ENCODE results near the gene PER3.

PER3 gene

DNA sequence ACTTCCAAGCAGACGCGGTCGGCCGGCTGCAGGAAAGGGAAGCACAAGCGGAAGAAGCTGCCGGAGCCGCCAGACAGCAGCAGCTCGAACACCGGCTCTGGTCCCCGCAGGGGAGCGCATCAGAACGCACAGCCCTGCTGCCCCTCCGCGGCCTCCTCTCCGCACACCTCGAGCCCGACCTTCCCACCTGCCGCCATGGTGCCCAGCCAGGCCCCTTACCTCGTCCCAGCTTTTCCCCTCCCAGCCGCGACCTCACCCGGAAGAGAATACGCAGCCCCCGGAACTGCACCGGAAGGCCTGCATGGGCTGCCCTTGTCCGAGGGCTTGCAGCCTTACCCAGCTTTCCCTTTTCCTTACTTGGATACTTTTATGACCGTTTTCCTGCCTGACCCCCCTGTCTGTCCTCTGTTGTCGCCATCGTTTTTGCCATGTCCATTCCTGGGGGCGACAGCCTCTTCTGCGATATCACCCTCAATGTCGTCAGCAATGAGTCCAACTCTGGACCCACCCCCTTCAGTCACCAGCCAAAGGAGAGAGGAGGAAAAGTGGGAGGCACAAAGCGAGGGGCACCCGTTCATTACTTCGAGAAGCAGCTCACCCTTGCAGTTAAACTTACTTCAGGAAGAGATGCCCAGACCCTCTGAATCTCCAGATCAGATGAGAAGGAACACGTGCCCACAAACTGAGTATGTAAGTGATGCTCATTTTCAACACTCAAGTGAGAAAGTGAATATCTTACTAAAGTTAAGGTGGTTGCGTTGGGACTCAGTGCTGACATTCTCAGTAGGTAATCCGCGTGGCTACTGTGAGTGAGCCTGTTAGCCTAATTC is 43.2 kb downstream of the PER3 start:
- no peaks in the 10 kb centered on the region for H3K9me3 Mint-ChIP-seq
- no peaks in the 10 kb centered on the region for H3K27me3 Mint-ChIP-seq (ENCODE audit: low read depth)
- TF ChIP-seq, protein P1, sequence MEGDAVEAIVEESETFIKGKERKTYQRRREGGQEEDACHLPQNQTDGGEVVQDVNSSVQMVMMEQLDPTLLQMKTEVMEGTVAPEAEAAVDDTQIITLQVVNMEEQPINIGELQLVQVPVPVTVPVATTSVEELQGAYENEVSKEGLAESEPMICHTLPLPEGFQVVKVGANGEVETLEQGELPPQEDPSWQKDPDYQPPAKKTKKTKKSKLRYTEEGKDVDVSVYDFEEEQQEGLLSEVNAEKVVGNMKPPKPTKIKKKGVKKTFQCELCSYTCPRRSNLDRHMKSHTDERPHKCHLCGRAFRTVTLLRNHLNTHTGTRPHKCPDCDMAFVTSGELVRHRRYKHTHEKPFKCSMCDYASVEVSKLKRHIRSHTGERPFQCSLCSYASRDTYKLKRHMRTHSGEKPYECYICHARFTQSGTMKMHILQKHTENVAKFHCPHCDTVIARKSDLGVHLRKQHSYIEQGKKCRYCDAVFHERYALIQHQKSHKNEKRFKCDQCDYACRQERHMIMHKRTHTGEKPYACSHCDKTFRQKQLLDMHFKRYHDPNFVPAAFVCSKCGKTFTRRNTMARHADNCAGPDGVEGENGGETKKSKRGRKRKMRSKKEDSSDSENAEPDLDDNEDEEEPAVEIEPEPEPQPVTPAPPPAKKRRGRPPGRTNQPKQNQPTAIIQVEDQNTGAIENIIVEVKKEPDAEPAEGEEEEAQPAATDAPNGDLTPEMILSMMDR (IDR thresholded peaks at IDR 0.05; ENCODE audit: unreplicated experiment in 3 of 3) = no peak
- peaks cover 23% of the 10 kb centered on the region for H3K36me3 Mint-ChIP-seq (ENCODE audit: low read depth)
- no peak overlapping the region for H3K27ac Mint-ChIP-seq
- H3K4me1 Mint-ChIP-seq = no peaks in the 10 kb centered on the region
- H3K4me3 Mint-ChIP-seq = no peak overlapping the region

DNA sequence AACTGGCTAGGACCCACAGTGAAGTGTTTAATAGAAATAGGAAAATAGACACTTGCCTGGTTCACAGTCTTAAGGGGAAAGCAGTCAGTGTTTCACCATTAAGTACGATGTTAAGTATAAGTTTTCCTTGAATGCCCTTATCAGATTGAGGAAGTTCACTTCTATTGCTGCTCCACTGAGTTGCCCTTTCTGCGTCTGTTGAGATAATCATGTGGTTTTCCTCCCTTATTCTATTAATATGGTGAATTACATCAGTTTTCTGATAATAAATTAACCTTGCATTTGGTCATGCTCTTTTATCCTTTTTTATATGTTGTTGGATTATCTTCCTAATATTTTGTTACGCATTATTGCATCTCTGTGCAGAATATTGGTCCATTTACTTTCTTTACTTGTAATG is 47.4 kb downstream of the PER3 start:
- peaks cover 4% of the 10 kb centered on the region for H3K9me3 Mint-ChIP-seq
- H3K27me3 Mint-ChIP-seq (ENCODE audit: low read depth) = no peaks in the 10 kb centered on the region
- H3K4me1 Mint-ChIP-seq = no peaks in the 10 kb centered on the region
- TF ChIP-seq, protein P1 (IDR thresholded peaks at IDR 0.05; ENCODE audit: unreplicated experiment in 3 of 3) = no peak
- H3K27ac Mint-ChIP-seq = no peak overlapping the region
- H3K4me3 Mint-ChIP-seq = no peak overlapping the region
- peaks cover 34% of the 10 kb centered on the region for H3K36me3 Mint-ChIP-seq (ENCODE audit: low read depth)

DNA sequence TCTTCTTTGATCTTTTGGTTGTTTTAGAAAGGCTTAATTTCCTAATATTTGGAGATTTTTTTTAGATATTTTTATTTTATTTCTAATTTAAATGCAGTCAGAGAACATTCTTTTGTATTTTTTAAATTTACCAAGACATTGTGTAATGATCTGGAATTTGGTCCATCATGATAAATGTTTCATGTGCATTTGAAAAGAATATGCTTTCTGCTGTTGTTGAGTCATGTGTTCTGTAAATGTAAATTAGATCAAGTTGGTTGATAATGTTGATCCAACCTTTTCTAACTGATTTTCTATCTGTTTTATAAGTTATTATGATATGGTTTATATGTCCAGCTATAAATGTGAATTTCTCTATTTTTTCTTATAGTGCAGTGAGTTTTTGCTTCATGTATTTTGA is 48.9 kb downstream of the PER3 start:
- H3K9me3 Mint-ChIP-seq = peaks cover 9% of the 10 kb centered on the region
- peaks cover 38% of the 10 kb centered on the region for H3K36me3 Mint-ChIP-seq (ENCODE audit: low read depth)
- H3K4me3 Mint-ChIP-seq = no peak overlapping the region
- H3K27ac Mint-ChIP-seq = no peak overlapping the region
- no peaks in the 10 kb centered on the region for H3K27me3 Mint-ChIP-seq (ENCODE audit: low read depth)
- no peaks in the 10 kb centered on the region for H3K4me1 Mint-ChIP-seq
- TF ChIP-seq, protein P1 (IDR thresholded peaks at IDR 0.05; ENCODE audit: unreplicated experiment in 3 of 3) = no peak

DNA sequence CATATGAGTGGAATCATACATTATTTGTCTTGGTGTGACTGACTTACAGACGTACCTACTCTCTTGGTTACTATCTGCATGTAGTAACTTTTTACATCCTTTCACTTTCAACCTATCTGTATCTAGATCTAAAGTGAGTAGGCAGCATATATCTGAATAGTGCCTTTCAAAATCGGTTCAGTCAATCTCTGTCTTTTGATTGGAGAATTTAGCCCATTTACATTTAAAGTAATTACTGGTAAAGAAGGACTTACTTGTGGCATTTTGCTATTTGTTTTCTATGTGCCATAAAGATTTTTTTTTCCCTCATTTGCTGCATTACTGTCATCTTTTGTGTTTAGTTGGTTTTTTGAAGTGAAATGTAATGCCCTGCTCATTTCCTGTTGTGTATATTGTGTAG is 54.6 kb downstream of the PER3 start:
- Mint-ChIP-seq H3K4me3 (no peak overlapping the region), H3K27me3 (ENCODE audit: low read depth) (peaks cover 3% of the 10 kb centered on the region), H3K9me3 (peaks cover 31% of the 10 kb centered on the region), H3K27ac (no peak overlapping the region), H3K4me1 (no peaks in the 10 kb centered on the region), H3K36me3 (ENCODE audit: low read depth) (peaks cover 69% of the 10 kb centered on the region)
- TF ChIP-seq, protein P1 (IDR thresholded peaks at IDR 0.05; ENCODE audit: unreplicated experiment in 3 of 3) = no peak

DNA sequence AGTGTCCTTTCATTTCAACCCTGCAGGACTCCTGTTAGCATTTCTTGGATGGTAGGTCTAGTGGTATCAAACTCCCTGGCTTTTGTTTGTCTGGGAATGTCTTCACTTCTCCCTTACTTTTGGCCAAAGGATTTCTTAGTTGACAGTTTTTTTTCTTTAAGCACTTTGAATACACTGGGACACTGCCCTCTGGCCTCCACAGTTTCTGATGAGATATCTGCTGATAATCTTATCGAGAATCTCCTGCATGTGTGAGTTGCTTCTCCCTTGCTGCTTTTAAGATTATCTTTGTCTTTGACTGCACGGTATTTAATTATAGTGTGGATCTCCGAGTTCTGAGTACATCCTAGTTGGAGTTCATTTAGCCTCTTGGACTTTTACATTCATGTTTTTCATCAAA is 55.4 kb downstream of the PER3 start:
- Mint-ChIP-seq H3K4me1 (no peaks in the 10 kb centered on the region), H3K4me3 (no peak overlapping the region), H3K9me3 (peaks cover 31% of the 10 kb centered on the region), H3K36me3 (ENCODE audit: low read depth) (peaks cover 69% of the 10 kb centered on the region), H3K27me3 (ENCODE audit: low read depth) (peaks cover 3% of the 10 kb centered on the region), H3K27ac (no peak overlapping the region)
- TF ChIP-seq, protein P1 (IDR thresholded peaks at IDR 0.05; ENCODE audit: unreplicated experiment in 3 of 3) = no peak

DNA sequence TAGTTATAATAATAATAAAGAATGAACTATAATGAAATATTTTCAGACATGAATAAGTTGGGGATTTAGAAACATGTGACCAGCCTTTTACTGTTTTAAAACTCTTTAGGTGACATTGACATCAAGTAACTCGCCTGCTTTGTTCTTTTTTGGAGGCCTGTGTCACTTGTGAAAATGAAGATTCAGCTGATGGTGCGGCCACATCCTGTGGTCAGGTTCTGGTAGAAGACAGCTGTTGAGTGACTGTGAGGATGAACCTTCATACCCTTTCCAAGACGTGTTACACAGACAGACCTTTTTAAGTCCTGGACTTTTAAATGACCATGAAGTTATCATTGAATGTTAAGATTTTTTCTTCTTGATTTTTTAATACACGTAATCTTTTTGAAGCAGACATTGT is 58.4 kb downstream of the PER3 start:
- Mint-ChIP-seq H3K4me1 (peaks cover 3% of the 10 kb centered on the region), H3K9me3 (peaks cover 26% of the 10 kb centered on the region), H3K4me3 (no peak overlapping the region), H3K27me3 (ENCODE audit: low read depth) (peaks cover 3% of the 10 kb centered on the region), H3K27ac (no peak overlapping the region), H3K36me3 (ENCODE audit: low read depth) (peaks cover 45% of the 10 kb centered on the region)
- TF ChIP-seq, protein P1 (IDR thresholded peaks at IDR 0.05; ENCODE audit: unreplicated experiment in 3 of 3) = no peak

Measured in nephron (organoid).